GM21619 (cell line): ENCODE data around the gene CRYBG2.
"Not testable (repeated sequence)": the region's sequence is repeated elsewhere in the genome, so short reads cannot be mapped to it uniquely, and the experiment has no call there.

Source experiments
- ATAC-seq: cut with Tn5 transposase; IDR thresholded peaks from one replicate; pipeline ENCODE4 v1.9.1; 2021; ENCODE audit not compliant: unreplicated experiment

The CRYBG2 gene, protein sequence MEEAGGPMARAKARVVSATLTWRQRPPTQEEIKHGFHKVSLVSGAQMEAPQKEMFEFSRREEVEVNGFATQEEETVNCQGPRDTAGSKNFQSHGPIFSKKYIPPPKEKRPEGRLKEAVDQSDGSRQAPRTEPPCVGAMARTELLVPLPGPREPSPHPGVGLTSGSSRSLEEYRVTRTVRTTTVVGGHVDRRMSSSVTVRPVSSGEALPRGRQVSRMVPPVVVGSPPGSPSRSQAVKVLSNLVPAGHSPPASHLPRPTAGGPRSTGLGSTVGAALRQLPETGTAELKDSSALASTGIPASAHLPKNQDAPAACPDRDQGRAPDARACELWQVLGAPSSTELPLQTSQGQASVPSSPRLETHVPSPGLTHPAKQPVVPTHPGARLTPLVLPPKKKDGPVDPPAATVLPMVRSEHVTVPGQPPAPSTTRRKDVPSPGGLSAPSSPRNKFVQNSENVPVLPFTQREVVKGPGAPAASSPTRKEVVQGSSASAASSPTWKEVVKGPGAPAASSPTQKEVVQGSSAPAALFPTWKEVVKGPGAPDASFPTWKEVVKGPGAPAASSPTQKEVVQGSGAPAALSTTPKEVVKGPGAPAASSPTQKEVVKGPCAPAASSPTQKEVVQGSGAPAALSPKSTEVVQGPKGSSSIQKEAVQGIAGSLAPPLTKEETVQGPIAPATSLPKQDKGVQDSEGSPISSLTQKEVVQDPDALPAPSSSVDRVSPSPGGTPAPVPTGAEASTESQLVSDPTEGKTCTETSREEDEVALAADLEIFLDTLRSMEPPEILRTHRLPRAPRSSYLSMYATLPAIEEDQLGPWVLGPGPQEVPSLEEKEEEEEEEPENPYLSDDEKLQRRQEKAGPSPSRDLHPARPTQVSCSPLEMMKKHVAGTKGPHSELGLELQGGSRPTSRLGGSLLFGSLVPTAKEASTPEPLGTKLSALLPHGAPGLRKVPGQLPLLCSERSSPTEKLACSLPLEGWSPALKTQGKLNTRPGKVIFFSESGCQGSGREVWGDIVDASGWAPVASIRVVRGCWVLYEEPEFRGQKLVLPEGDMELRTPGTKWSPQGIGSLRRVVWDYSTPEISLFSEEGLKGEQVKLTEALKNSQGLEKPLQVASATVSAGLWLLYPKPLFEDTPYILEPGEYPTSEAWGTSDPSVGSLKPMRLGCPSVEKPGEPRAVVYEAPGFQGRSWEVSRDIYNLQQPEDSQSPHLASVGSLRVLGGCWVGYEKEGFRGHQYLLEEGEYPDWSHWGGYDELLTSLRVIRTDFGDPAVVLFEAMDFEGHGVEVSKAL (N-terminal part only)

DNA sequence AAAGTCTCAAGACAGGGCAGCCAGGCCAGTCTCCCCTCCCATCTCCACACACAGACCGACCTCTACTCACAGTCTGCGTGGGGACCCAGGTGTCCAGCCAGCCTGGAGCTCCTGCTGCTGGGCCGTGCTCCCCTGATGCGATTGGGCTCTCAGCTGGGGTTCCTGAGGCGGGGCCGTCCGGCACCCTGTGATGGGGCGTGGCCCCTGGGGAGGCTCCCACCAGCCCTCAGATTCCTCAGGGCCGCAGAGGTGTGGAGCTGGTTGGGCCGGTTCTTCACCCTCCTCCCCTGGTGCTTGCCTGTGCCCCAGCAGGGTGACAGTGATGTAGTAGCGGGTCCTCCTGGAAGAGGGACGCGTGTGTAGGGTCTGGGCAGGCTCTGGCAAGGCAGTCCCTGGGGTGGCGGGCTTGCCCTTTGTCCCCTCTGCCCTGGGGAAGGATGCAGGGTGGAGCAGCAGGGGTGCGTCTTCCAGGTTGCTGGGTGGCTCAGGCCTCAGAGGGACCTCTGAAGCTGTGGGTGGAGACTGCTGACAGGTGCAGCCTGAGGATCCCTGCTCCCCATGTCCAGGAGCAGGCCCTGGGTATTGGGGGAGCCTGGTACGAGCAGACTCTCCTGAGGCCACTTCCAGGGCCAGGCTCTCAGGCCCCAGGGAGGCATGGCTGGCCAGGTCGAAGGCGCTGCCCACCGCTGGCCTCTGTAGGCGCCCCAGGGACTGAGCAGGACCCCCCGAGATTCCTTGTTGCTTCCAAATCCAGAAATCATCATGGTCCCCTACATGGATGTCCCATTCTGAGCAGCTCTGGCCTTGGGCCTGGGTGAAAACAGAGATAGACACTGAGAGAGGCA, at the start of gene CRYBG2:
Gene CRYBG2 (minus strand): TSS at position 155 of the 845 bp plus-strand sequence. CDS start 7,473 bp downstream, outside the sequence.
- no peak for ATAC-seq

DNA sequence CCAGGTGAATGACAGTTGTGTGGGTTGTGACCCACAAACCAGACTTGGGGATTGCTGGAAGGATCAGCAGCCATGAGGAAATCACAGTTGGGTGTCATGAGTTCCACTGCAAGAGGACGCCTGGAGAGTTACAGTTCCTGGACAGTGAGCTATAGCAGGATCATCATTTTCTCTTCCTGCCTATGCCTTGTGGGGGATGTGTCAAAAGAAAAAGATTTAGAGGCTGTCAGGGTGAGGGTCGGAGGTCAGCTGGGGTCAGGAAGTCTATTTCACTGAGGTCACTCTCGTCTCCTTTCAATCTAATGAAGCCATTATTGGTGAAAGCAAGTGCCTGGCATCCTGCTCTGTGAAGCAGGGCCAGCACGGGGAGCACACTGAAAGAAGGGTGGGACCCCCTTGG, 49.7 kb upstream of the CRYBG2 start:
- no peak for ATAC-seq

DNA sequence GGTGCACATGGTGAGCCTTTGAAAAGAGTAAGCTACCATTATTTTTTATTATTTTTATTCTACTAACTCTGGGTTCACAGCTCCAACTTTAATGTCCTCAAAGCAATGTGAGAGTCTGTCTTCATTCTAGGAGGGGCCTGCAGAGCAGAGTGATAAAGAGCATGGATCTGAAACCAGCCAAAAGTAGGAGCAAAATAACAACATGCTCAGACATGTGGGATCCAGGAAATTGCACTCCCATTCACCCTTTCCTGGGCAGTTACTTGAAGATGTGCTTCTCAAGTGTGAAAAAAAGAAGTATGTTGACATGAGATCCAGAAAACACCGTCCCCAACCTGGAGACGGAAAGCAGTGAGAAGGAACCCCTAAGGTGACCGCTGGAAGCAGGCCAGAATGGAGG, 48.0 kb upstream of the CRYBG2 start:
- no peak for ATAC-seq

DNA sequence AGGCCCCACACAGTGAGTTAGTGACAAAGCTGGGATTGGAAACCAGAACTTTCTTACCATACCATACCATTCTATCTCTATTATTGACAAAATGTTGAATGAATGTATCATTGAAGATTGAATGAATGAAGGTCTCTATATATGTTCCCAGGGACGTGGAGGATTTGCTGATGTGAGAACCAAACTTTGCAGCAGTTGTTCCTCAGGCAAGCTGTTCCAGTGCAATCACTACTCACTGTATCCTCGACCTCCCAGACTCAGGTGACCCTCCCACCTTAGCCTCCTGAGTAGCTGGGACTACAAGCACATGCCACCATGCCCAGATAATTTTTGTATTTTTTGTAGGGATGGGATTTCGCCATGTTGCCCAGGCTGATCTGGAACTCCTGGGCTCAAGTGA, 45.1 kb upstream of the CRYBG2 start:
- no peak for ATAC-seq

DNA sequence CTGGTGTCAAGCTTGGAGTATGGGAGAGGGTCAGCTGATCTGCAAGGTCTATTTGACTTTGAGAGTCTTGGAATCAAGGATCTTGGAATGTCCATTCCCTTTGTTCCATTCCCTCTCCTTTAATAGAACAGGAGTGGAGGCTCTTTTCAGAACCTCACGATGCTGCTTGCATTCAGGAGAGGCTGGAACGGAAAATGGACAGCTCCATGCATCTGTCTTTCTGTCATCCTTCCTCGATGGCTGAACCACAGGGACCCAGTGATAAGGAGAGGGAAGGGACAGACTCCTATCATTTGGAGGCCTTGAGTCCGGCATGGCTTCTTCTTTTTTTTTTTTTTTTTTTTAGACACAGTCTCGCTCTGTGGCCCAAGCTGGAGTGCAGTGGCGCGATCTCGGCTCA, 41.8 kb upstream of the CRYBG2 start:
- no peak for ATAC-seq

DNA sequence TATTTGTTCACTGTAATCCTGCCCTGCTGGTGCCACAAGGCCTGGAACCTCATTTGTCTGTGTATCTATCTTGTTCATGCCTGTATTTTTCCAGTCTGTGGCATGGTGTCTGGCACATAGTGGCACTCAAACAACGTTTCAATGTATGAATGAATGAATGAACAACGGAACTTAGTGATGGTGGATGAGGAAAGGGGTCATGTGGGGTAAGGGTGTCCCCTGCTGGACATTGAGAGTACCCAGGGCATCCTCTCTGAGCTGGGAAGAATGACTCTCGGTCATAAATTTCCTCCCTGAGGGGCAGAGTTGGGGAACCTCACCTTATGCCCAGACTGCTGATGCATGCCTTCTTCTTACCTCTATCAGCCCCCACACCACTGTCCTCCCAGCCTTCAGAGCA, 37.5 kb upstream of the CRYBG2 start:
- no peak for ATAC-seq

DNA sequence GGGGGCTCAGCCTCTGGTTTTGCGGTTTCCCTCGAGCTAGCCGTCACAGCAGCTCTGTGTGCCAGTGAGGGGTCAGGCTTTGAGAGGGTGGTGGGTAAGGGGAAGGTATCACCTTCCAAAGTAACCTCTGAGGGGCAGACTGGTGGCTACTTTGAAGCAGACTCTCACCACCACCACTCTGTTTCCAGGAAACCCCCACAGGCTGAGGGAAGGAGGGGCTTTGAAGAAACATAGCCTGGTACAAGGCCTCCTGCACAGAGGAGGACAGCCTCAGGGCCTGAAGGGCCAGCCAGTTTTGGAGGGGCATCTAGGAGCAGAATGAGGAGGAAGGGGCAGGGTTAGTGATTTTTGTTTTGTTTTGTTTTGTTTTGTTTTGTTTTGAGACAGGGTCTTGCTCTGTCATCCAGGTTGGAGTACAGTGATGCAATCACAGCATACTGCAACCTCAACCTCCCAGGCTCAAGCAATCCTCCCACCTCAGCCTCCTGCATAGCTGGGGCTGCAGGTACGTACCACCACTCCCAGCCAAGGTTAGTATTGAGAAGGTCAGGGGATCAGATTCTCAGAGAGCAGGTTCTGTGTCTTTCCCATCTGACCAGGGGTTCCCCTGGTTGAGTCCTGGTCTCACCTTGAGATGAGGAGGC, 35.8 kb upstream of the CRYBG2 start:
- no peak for ATAC-seq

DNA sequence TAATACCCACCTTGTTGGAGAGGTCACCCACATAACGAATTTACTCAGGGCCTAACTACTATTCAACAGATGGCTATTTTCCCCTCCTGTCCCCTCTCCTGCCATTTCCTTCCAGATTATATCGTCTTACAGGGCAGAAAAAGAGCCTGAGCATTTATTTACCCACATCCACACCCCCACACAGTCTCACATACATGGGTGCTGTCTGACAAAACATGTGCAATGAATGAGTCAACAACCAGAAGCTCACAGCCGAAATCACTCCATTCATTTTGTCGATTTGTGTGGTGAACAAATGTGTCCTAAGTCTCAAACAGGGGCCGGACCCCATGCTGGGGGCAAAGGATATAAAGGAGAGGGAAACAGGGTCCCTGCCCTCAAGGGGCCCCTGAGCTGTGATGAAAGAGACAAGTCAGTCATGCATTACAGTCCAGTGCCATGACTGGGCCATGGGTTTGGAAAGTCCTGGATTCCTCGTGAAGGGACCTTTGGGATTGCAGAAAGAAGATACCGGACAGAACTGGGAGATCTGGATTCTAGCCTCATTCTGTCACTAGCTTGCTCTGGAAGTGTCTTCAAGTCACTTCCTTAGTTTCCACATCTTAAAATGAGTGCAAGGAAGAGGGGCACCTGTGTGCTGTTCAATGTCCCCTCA, 35.0 kb upstream of the CRYBG2 start:
- ATAC-seq = no peak

DNA sequence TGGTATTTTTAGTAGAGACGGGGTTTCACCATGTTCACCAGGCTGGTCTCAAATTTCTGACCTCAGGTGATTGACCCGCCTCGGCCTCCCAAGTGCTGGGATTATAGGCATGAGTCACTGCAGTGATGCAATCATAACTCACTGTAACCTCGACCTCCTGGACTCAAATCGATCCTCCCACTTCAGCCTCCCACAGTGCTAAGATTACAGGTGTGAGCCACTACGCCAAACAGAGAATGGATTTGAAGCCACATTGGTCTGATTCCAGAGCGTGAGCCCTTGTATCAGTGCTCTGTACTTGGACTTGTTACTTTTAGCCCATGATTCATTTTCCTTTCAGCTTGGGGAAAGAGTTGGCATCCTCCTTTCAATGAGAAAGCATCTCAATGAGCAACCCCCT, 33.5 kb upstream of the CRYBG2 start:
- ATAC-seq = no peak

DNA sequence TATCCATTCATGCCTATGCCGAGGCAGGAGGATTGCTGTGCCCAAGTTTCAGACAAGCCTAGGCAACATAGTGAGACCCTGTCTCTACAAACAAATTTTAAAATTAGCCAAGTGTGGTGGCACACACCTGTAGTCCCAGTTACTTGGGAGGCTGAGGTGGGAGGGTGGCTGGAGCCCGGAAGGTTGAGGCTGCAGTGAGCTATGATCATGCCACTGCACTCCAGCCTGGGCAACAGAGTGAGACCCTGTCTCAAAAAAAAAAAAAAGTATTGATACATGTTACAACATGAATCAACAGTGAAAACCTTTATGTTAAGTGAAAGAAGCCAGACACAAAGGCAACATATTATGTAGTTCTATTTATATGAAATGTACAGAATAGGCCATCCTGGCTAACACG, 31.1 kb upstream of the CRYBG2 start:
- not testable (repeated sequence) for ATAC-seq

DNA sequence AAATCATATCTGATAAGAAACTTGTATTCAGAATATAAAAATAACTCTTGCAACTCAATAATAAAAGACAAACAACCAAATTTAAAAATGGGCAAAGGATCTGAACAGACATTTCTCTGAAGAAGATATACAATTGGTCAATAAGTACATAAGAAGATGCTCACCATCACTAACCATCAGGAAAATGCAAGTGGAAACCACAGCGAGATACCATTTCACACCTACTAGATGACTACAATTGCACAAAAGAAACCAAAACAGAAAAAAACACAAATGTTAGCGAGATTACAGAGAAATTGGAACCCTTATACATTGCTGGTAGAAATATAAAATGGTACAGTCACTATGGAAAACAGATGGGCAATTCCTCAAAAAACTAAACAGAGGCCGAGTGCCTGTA, 30.1 kb upstream of the CRYBG2 start:
- ATAC-seq = no peak

DNA sequence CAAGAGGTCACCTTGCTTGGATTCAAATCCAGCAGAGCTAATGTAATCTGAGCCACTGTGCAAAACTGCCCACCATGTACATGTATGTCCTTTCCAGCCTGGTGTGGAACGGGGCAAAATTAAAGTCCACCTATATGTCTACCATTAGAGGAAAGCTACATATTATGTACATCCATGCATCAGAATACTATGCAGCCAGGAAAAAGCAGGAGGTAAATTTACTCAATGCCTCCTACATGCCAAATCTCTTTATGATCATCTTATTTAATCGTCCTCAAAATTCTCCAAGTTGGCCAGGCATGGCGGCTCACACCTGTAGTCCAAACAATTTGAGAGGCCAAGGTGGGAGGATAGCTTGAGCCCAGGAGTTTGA, 24.9 kb upstream of the CRYBG2 start:
- no peak for ATAC-seq

DNA sequence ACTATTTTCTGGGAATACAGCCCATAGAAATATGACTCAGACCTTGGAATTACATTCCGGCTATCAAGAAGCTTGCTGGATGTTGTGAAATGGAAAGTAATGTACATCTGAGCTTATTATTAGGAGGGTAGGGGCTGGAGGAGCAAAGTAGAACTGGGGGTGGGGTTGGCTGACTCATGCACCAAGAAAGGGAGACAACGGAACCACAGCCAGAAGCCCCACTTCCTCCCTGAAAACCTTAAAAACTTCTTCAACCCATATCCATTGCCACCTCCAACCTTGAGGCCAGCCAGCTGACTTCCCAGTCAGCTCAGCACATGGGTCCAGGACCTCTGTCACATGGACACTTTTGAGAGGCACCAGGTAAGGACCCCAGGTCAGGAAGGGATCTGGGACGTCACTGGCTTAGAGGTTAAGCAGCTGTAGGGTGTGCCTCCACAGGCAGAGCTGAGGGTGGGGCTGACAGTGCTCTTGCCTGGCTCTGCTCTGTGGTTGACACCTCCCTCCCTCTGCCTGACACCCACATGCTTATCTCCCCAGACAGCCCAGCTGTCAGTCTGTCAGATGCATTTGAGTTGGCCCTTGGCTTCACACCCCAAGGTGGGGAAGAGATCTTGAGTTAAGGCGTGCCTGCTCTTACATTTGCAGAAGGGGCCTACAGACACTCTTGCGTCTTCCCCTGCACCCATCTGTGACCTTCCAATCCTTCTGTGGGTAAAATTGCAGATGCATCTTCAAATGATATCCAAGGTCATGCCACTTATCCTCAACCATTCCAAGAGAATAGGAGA, 24.4 kb upstream of the CRYBG2 start:
- peak; percentile 91 for ATAC-seq

DNA sequence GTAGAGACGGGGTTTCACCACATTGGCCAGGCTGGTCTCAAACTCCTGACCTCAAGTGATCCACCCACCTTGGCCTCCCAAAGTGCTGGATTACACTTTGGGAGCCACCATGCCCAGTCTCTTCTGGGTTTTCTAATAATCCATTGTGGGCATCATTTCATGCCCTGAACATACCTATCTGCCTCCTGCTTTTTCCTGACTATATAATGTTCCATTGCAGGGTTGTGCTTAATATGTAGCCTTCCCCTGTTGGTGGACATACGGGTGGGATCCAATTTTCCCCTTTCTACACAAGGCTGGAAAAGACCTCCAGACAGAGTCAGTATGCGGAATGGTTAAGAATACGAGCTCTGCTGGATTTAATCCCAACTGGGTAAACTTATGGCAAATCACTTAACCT, 22.1 kb upstream of the CRYBG2 start:
- ATAC-seq = no peak

DNA sequence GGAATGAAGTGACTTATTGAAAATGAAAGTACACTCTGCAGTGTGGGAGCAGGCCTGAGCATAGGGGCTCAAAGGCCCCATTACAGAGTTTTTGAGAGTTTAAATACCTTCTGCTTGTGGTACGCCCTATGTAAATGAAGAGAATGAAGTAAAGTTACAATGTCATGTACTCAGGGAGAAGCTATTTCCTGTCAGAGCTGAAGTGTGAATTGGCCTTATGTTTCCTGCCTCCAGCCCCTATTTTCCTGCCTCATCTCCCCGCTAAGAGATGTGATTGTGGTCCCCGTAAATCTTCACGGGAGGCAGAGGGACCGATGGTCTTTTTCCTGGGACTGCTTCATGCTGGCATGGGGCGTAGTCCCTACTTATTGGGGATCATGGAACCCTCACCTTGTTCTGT, 21.2 kb upstream of the CRYBG2 start:
- no peak for ATAC-seq

DNA sequence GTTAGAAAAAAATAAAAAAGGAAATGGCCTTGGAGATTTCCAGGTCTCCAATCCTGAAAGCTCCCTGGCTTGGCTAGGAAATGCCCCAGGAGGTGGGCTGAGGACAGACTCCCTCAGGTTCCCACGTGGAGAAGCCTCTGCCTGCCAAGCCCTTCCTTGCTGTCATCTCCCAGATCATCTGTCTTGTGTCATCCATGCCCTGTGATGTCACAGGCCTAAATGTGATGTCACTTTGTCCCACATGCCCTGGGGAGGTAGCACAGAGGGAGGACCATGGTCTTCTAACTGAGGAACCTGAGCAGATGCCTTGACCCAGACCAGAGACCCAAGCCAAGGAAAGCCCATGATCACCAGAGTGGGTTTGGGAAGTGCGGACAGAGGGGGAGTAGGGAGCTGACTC, 20.4 kb upstream of the CRYBG2 start:
- not testable (repeated sequence) for ATAC-seq

DNA sequence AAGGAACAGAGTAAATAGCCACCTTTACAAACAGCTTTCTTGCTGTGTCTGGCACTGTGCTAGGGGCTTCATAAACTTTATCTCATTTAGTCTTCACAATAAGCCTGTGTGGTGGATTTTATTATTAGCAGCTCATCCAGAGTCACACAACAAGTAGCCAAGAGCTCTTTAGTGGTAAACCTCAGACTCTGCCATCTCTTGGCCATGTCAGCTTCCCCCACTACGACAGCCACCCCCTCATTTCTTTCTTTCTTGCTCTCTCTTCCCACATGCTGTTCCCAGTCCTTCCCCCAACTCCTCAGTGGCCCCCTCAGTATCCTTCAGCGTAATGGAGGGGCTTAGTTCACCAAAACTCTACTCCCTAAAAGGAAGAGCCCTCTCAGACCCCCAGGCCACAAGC, 19.9 kb upstream of the CRYBG2 start:
- ATAC-seq = no peak

DNA sequence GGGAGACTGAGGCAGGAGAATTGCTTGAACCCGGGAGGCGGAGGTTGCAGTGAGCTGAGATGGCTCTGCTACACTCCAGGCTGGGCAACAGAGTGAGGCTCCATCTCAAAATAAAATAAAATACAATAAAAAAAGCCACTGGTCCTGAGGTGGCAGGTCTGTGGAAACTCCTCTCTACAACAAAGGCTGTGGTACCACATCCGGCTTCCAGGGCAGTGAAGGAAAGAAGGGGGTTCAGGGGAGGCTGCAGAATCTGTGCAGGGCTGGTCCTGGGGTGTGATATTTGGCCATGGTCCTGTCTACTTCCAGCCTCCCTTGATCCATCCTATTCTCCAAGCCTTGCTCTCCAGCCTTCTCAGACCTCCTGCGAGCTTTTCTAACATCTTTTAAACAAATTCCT, 19.4 kb upstream of the CRYBG2 start:
- no peak for ATAC-seq

DNA sequence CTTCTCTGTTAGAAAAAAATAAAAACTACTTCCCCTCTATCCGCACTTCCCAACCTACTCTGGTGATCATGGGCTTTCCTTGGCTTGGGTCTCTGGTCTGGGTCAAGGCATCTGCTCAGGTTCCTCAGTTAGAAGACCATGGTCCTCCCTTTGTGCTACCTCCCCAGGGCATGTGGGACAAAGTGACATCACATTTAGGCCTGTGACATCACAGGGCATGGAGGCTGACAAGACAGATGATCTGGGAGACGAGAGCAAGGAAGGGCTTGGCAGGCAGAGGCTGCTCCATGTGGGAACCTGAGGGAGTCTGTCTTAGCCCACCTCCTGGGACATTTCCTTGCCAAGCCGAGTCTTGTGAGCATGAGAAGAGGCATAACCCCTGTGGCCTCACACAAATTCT, 18.7 kb upstream of the CRYBG2 start, which contains the start of gene ZNF683:
Gene ZNF683 (minus strand): TSS at position 140 of the 400 bp plus-strand sequence. CDS start 4,179 bp downstream, outside the sequence.
- not testable (repeated sequence) for ATAC-seq
